D721Med (cell line): ENCODE data around the gene TTBK1.

Source experiments
- DNase-seq: peaks from one replicate; pipeline ENCODE4 v3.0.0; 2011; ENCODE audit warnings: low spot score; ENCODE audit not compliant: insufficient read length
- FAIRE-seq: peaks from 2 replicates; lab custom pipeline; 2011; peaks lifted over from hg19 to GRCh38; lab: Jason Lieb, UNC
- CTCF ChIP-seq: IDR thresholded peaks from 2 replicates; pipeline ENCODE4 v1.5.1; 2012; ENCODE audit warnings: mild to moderate bottlenecking, control low read depth; ENCODE audit not compliant: insufficient read depth; ENCODE audit errors: missing control alignments

Gene TTBK1

GRCh38 chr6:43282060-43282459 lies 38.8 kb downstream of the TTBK1 start:
- FAIRE-seq (no peak), DNase-seq (no peak)
- no peak for TF ChIP-seq CTCF

- TF ChIP-seq CTCF = no peak
- DNase-seq = no peak
- no peak for FAIRE-seq
These were observed 39.6 kb downstream of the TTBK1 start for GRCh38 chr6:43282636-43283513.

GRCh38 chr6:43283514-43283901 lies 40.2 kb downstream of the TTBK1 start:
- no peak for FAIRE-seq
- no peak for DNase-seq
- TF ChIP-seq CTCF = no peak

GRCh38 chr6:43283905-43284304 lies 40.6 kb downstream of the TTBK1 start:
- no peak for DNase-seq
- FAIRE-seq = no peak
- no peak for TF ChIP-seq CTCF

GRCh38 chr6:43284991-43285781 lies 41.9 kb downstream of the TTBK1 start:
- FAIRE-seq = no peak
- DNase-seq = no peak
- TF ChIP-seq CTCF = no peak

- FAIRE-seq (no peak), DNase-seq (no peak)
- TF ChIP-seq CTCF = no peak
These were observed 42.6 kb downstream of the TTBK1 start for GRCh38 chr6:43285832-43286231.
